Loucy (cell line): ENCODE measurements around the gene HIGD2A.

ENCODE experiments used
- H2AFZ ChIP-seq: fragments of 200-600 bp; sonication (generic); 2 replicates; pipeline ENCODE4 v1.6.0; 2016; ENCODE audit warnings: antibody characterized with exemption, mild to moderate bottlenecking, low read length, moderate library complexity
- H3F3A ChIP-seq: fragments of 200-600 bp; 2 replicates; pipeline ENCODE4 v1.6.0; 2016; ENCODE audit warnings: antibody characterized with exemption, low read depth, mild to moderate bottlenecking
- H3K27me3 ChIP-seq: fragments of 200-600 bp; sonication (generic); 2 replicates; pipeline ENCODE4 v1.6.1; 2014; ENCODE audit warnings: low read length, mild to moderate bottlenecking; ENCODE audit not compliant: insufficient read depth, poor library complexity, severe bottlenecking
- H3K36me3 ChIP-seq: fragments of 200-600 bp; sonication (generic); 2 replicates; pipeline ENCODE4 v1.6.1; 2016; ENCODE audit warnings: low read length; ENCODE audit not compliant: insufficient read depth
- H3K4me1 ChIP-seq: fragments of 200-600 bp; sonication (generic); 2 replicates; pipeline ENCODE4 v1.5.1; 2014; ENCODE audit warnings: low read length, mild to moderate bottlenecking; ENCODE audit not compliant: insufficient read depth, poor library complexity, severe bottlenecking
- H3K4me2 ChIP-seq: fragments of 200-600 bp; sonication (generic); 2 replicates; pipeline ENCODE4 v1.6.0; 2014; ENCODE audit warnings: antibody characterized with exemption, low read length, low read depth, mild to moderate bottlenecking; ENCODE audit not compliant: poor library complexity, severe bottlenecking
- H3K4me3 ChIP-seq: fragments of 200-600 bp; sonication (generic); 2 replicates; pipeline ENCODE4 v1.5.1; 2014; ENCODE audit warnings: low read length, mild to moderate bottlenecking, mixed read lengths; ENCODE audit not compliant: poor library complexity, severe bottlenecking
- H3K79me2 ChIP-seq: fragments of 200-600 bp; sonication (generic); 2 replicates; pipeline ENCODE4 v1.6.1; 2014; ENCODE audit warnings: low read length; ENCODE audit not compliant: insufficient read depth
- H3K9ac ChIP-seq: fragments of 200-600 bp; sonication (generic); 2 replicates; pipeline ENCODE4 v1.6.0; 2014; ENCODE audit warnings: mild to moderate bottlenecking, low read depth, low read length, moderate library complexity; ENCODE audit not compliant: poor library complexity, severe bottlenecking
- H3K9me2 ChIP-seq: fragments of 200-600 bp; sonication (generic); replicated peaks from 2 replicates; pipeline ENCODE4 v1.6.1; 2016; ENCODE audit warnings: low read depth, low read length, mixed read lengths
- H3K9me3 ChIP-seq: fragments of 200-600 bp; sonication (generic); 2 replicates; pipeline ENCODE4 v1.6.1; 2014; ENCODE audit warnings: mild to moderate bottlenecking, antibody characterized with exemption, low read length, low read depth; ENCODE audit not compliant: insufficient read depth
- H4K20me1 ChIP-seq: fragments of 200-600 bp; sonication (generic); 2 replicates; pipeline ENCODE4 v1.6.0; 2014; ENCODE audit warnings: antibody characterized with exemption, low read length, mild to moderate bottlenecking; ENCODE audit not compliant: insufficient read depth, poor library complexity, severe bottlenecking
- EZH2phosphoT487 ChIP-seq: fragments of 200-600 bp; IDR thresholded peaks from 2 replicates; pipeline ENCODE4 v1.6.1; 2018; ENCODE audit warnings: antibody characterized with exemption, mild to moderate bottlenecking, moderate library complexity, borderline replicate concordance
- TF ChIP-seq, protein P1 (sequence below): fragments of 200-600 bp; sonication (generic); conservative IDR thresholded peaks from 2 replicates; pipeline ENCODE4 v1.5.1; 2014; ENCODE audit warnings: mild to moderate bottlenecking, antibody characterized with exemption, low read length

HIGD2A gene

DNA sequence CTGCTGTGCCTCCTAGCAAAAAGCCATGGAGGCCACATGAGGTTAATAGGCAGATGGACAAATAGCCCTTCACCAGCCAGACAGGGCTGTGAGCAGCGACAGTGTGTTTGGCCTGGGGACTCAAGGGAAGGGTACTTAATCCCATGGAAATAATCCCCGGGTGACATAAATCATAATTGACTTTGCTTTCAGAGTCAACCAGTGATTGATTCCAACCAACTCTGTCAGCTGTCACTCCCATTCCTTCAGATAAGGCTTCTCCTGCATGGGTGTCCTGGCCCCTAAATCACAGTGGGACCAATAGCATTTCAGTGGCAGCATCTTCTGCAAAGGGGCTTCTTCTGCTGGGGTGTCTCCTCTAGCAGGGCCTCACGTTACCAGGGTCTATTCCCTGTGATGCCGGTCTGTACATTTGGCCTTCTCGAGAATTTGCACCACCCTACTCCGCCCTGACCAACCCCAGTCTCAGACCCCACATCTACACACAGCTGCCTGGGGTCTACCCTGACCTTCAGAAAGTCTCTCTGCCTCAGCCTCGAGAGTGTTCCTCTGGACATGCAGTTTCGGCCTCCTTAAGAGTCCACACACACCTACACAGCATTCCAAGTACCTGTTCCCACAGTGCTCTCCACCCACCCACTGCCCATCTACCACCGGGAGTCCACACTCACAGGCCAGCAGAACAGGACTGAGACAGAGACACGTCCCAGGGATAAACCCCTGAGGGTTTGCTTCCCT is 24.1 kb downstream of the HIGD2A start:
- Histone ChIP-seq H3K4me2 (no peak overlapping the region), H3K27me3 (no peaks in the 10 kb centered on the region), H3K4me1 (peaks cover 6% of the 10 kb centered on the region), H3K9me3 (no peaks in the 10 kb centered on the region), H2AFZ (no peak overlapping the region), H3K36me3 (no peaks in the 10 kb centered on the region), H3K79me2 (0 out of 2 replicates have a peak, but pooled peaks cover 6% of the 10 kb centered on the region), H4K20me1 (no peaks in the 10 kb centered on the region), H3K9me2 (no peaks in the 10 kb centered on the region), H3K4me3 (no peak overlapping the region), H3F3A (no peaks in the 10 kb centered on the region), H3K9ac (no peak overlapping the region)
- no peak for TF ChIP-seq EZH2phosphoT487
- TF ChIP-seq, protein P1, sequence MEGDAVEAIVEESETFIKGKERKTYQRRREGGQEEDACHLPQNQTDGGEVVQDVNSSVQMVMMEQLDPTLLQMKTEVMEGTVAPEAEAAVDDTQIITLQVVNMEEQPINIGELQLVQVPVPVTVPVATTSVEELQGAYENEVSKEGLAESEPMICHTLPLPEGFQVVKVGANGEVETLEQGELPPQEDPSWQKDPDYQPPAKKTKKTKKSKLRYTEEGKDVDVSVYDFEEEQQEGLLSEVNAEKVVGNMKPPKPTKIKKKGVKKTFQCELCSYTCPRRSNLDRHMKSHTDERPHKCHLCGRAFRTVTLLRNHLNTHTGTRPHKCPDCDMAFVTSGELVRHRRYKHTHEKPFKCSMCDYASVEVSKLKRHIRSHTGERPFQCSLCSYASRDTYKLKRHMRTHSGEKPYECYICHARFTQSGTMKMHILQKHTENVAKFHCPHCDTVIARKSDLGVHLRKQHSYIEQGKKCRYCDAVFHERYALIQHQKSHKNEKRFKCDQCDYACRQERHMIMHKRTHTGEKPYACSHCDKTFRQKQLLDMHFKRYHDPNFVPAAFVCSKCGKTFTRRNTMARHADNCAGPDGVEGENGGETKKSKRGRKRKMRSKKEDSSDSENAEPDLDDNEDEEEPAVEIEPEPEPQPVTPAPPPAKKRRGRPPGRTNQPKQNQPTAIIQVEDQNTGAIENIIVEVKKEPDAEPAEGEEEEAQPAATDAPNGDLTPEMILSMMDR: no peak

DNA sequence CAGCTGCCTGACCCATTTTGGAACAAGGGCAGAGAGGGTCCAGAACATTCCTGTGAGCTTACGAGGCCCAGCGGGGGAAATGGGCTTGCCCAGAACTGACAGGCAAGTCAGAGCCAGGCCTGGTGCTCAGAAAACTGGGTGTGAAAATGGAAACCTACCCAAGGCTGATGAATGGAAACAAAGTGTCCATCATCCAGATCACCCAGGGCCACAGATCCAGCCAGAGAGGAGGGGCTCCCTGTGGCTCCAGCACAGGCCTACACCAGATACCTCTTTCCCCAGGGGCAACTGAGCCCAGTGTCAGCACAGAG is 24.7 kb downstream of the HIGD2A start:
- Histone ChIP-seq H2AFZ (no peak overlapping the region), H3K9me2 (no peaks in the 10 kb centered on the region), H3K4me3 (no peak overlapping the region), H3K9ac (no peak overlapping the region), H3F3A (no peaks in the 10 kb centered on the region), H3K4me2 (no peak overlapping the region), H3K4me1 (peaks cover 6% of the 10 kb centered on the region), H3K36me3 (no peaks in the 10 kb centered on the region), H3K79me2 (0 out of 2 replicates have a peak, but pooled peaks cover 6% of the 10 kb centered on the region), H3K9me3 (no peaks in the 10 kb centered on the region), H4K20me1 (no peaks in the 10 kb centered on the region), H3K27me3 (no peaks in the 10 kb centered on the region)
- TF ChIP-seq EZH2phosphoT487: no peak
- TF ChIP-seq, protein P1: no peak

DNA sequence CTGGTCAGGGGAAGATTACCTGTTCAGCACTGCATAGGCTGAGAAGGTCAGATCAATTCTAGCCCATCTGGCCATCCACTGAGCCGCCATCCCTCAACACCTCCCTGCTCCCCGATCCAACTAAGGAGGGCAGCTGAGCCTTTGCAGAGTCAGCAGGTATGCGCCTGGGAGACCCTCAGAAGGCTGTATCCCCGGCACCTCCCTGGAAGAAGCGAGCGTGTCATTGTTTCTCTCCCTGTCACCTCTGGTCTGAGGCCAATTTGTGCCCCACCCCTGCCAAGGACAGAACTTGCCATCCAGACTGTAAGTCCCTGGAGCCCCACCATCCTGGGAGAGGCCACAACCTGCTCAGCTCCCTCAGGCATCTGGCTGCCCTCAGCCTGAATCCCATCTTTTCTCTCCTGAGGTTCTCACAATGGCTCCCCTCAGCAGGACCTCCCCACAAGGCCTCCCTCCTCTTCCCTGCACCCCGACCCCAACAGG is 25.2 kb downstream of the HIGD2A start:
- no peak for TF ChIP-seq EZH2phosphoT487
- TF ChIP-seq, protein P1: no peak
- Histone ChIP-seq H2AFZ (no peak overlapping the region), H3K4me2 (no peak overlapping the region), H3K79me2 (0 out of 2 replicates have a peak, but pooled peaks cover 6% of the 10 kb centered on the region), H3K9me3 (no peaks in the 10 kb centered on the region), H3K9ac (no peak overlapping the region), H3K36me3 (no peaks in the 10 kb centered on the region), H3K27me3 (no peaks in the 10 kb centered on the region), H3K4me3 (no peak overlapping the region), H3K4me1 (peaks cover 6% of the 10 kb centered on the region), H4K20me1 (no peaks in the 10 kb centered on the region), H3K9me2 (no peaks in the 10 kb centered on the region), H3F3A (no peaks in the 10 kb centered on the region)
